Neural progenitor cell (in vitro differentiated cells): ENCODE measurements around the gene STAC.

Experiments used
- EZH2 ChIP-seq: fragments of 200-600 bp; sonication (generic); IDR thresholded peaks from 2 replicates; pipeline ENCODE4 v1.6.1; 2017; ENCODE audit warnings: antibody characterized with exemption, mild to moderate bottlenecking, moderate library complexity
- TF ChIP-seq, protein P1 (sequence below): fragments of 200-600 bp; sonication (generic); IDR thresholded peaks from 2 replicates; pipeline ENCODE4 v1.5.1; 2017; ENCODE audit warnings: antibody characterized with exemption, mild to moderate bottlenecking

DNA sequence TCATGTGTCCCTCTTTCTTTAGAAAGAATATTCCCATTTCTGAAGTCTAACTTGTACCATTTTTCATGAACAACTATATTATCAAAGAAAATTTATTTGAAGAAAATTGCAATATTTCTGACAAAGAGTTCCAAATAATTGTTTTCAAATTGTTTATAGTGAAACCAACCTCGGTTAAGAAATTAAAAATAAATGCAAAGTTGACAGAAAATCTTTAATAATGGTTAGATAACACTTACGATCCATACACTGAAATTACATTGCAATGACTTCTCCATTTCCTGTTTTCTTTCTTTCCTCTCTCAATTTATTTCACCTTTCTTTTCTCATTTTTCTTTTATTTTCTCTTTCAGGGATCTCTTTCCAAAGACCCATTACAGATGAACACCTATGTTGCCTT, 125.1 kb downstream of the STAC start:
- no peak for TF ChIP-seq EZH2
- TF ChIP-seq, protein P1, sequence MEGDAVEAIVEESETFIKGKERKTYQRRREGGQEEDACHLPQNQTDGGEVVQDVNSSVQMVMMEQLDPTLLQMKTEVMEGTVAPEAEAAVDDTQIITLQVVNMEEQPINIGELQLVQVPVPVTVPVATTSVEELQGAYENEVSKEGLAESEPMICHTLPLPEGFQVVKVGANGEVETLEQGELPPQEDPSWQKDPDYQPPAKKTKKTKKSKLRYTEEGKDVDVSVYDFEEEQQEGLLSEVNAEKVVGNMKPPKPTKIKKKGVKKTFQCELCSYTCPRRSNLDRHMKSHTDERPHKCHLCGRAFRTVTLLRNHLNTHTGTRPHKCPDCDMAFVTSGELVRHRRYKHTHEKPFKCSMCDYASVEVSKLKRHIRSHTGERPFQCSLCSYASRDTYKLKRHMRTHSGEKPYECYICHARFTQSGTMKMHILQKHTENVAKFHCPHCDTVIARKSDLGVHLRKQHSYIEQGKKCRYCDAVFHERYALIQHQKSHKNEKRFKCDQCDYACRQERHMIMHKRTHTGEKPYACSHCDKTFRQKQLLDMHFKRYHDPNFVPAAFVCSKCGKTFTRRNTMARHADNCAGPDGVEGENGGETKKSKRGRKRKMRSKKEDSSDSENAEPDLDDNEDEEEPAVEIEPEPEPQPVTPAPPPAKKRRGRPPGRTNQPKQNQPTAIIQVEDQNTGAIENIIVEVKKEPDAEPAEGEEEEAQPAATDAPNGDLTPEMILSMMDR = no peak
